Epithelial cell of proximal tubule (primary cell): ENCODE measurements around the gene USP4. TPM values are rescaled to one million over a fixed set of nuclear protein-coding genes. Genes with fewer than 3 reads are reported as not detected.
"Not testable (repeated sequence)": the region's sequence is repeated elsewhere in the genome, so short reads cannot be mapped to it uniquely, and the experiment has no call there.

ENCODE experiments used
- DNase-seq: peaks from one replicate; pipeline ENCODE4 v3.0.0-alpha.2; 2011; ENCODE audit warnings: low read depth
- H3K4me3 ChIP-seq: 2 replicates; pipeline ENCODE4 v1.5.1; 2011; ENCODE audit warnings: low read depth, mild to moderate bottlenecking, low read length
- total RNA-seq: library from RNA; depleted of rRNA; stranded (reverse); fragments of >200 nt; gene quantifications from 2 replicates; pipeline ENCODE4 v1.2.3, GENCODE V29; 2015
- TF ChIP-seq, protein P1 (sequence below): conservative IDR thresholded peaks from 2 replicates; pipeline ENCODE4 v1.5.1; 2012; ENCODE audit warnings: low read depth, mild to moderate bottlenecking, low read length

Gene USP4
- total RNA-seq, 1 donor from 2014 or later = 8.7 TPM

DNA sequence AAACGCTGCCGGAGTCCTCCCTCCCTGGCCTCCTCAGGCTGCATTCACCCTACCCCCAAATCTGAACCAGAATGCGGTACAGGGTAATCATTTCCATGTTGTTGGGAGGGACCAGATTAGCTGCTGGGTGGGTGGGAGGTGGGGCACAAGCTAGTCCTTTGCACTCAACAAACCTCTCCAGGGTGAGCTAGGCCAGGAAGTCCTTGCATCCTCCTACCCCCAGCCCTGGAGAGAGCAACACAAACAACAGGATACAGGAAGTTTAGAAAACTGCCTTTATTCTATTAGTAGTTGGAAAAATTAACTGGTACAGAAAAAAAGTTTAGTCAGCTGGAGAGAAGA is 19.0 kb upstream of the USP4 start:
- TF ChIP-seq, protein P1, sequence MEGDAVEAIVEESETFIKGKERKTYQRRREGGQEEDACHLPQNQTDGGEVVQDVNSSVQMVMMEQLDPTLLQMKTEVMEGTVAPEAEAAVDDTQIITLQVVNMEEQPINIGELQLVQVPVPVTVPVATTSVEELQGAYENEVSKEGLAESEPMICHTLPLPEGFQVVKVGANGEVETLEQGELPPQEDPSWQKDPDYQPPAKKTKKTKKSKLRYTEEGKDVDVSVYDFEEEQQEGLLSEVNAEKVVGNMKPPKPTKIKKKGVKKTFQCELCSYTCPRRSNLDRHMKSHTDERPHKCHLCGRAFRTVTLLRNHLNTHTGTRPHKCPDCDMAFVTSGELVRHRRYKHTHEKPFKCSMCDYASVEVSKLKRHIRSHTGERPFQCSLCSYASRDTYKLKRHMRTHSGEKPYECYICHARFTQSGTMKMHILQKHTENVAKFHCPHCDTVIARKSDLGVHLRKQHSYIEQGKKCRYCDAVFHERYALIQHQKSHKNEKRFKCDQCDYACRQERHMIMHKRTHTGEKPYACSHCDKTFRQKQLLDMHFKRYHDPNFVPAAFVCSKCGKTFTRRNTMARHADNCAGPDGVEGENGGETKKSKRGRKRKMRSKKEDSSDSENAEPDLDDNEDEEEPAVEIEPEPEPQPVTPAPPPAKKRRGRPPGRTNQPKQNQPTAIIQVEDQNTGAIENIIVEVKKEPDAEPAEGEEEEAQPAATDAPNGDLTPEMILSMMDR = no peak
- H3K4me3 ChIP-seq = peak overlapping the region; percentile 80
- no peak for DNase-seq

DNA sequence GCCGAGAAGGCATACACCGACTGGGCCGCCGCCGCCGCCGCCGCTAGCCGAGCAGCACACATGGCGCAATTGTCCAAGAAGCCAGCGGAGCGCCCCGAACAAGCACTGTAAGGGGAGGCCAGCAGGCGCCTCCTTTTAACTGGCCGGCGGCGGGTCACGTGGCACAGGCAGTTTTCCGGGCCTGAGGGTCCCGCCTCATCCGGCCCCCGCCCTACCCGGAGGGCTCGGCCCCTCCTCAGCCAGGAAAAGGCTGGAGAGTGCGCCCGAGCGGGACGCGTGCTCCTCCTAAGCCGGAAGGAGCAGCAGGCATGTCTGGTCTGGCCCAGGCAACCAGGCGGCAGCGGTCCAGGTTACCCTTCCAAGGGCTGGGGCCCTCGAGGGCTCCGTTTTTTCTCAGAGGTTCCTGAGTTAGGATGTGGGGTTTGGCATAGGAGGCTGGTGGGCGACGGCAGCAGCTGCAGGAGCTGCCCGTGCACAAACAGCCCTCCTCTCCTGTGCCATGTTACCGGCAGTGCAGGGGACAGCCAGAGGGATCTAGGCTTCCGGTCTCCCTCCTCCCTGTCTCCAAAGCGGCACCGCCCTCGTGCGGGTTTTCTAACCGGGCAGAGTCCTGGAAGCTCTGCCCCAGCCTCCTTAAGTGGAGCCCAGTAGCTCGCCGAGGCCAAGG is 18.5 kb upstream of the USP4 start, which contains the start of gene GPX1:
Gene GPX1, minus strand, starts transcription at position 137 of the 667 bp plus-strand sequence. Its CDS starts 75 bp downstream, at position 62.
- peak within 1 kb of the TSS; percentile 80 for H3K4me3 ChIP-seq
- no peak for DNase-seq
- TF ChIP-seq, protein P1 = no peak

GRCh38 chr3:49357443-49358216 is 17.8 kb upstream of the USP4 start:
- DNase-seq = not testable (repeated sequence)
- peak overlapping the region; percentile 80 for H3K4me3 ChIP-seq

DNA sequence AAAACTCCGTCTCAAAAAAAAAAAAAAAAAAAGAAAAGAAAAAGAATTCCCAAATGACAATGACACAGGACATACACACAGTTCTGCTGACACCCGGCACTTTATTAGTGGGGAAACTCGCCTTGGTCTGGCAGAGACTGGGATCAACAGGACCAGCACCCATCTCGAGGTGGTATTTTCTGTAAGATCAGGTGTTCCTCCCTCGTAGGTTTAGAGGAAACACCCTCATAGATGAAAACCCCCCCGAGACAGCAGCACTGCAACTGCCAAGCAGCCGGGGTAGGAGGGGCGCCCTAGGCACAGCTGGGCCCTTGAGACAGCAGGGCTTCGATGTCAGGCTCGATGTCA is 17.2 kb upstream of the USP4 start:
- DNase-seq = not testable (repeated sequence)
- peak overlapping the region; percentile 80 for H3K4me3 ChIP-seq

DNA sequence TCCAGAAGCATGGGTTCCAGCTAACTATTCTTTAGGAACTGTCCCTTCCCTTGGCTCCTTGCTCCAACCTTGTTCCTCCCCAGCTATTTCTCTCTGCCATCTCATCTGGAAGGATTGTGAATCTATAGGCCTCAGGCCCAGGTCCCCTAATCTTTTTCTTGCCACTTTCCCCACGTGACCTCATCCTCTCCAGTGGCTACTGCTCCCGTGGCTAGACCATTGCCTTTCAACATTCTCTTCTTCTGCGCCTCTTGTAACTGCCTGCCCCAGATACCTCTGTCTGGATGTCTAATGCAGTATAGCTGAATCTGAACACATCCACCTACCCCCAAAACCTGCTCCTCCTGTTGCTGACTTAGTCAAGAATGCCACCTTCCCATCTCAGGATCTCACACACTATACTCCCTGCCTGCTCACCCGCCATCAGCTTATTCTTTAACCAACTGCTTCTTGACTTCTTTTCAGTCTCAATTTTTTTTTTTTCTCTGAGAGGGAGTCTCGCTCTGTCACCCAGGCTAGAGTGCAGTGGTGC is 13.1 kb upstream of the USP4 start:
- no peak overlapping the region for H3K4me3 ChIP-seq
- DNase-seq = no peak
- TF ChIP-seq, protein P1 = no peak

GRCh38 chr3:49352281-49352680 is 12.4 kb upstream of the USP4 start:
- TF ChIP-seq, protein P1 = no peak
- DNase-seq = no peak
- no peak overlapping the region for H3K4me3 ChIP-seq

GRCh38 chr3:49351521-49352011 is 11.7 kb upstream of the USP4 start:
- TF ChIP-seq, protein P1 = no peak
- DNase-seq = peak; percentile 91
- no peak overlapping the region for H3K4me3 ChIP-seq
